ENCODE results near the gene THSD4. TPM values are rescaled to one million over a fixed set of nuclear protein-coding genes. Genes with fewer than 3 reads are reported as not detected.
A peak's percentile ranks its signal among the peaks of the same experiment; 100 is the strongest.

Gene THSD4
- total RNA-seq, 2 donors from 2014 or later, result 0.08 TPM; not detected in 1

GRCh38 chr15:71800835-71801745 lies 685.8 kb downstream of the THSD4 start:
- peak; percentile 39 for ATAC-seq (replicated peaks)
- no peak overlapping the region for H3K4me3 Mint-ChIP-seq

GRCh38 chr15:71801935-71802655 lies 686.8 kb downstream of the THSD4 start:
- no peaks in the 10 kb centered on the region for H3K36me3 Mint-ChIP-seq (ENCODE audit: low read depth)
- ATAC-seq (replicated peaks), result no peak
- H3K27ac Mint-ChIP-seq, result no peak overlapping the region

More at GRCh38 chr15:71800835-71801745, 685.8 kb downstream of the THSD4 start:
- H3K36me3 Mint-ChIP-seq (ENCODE audit: low read depth), result no peaks in the 10 kb centered on the region
- no peaks in the 10 kb centered on the region for H3K4me1 Mint-ChIP-seq
- no peaks in the 10 kb centered on the region for H3K9me3 Mint-ChIP-seq
- H3K27me3 Mint-ChIP-seq, result peaks cover 24% of the 10 kb centered on the region
- H3K27ac Mint-ChIP-seq, result no peak overlapping the region

GRCh38 chr15:71802770-71803169 lies 687.5 kb downstream of the THSD4 start:
- Mint-ChIP-seq H3K27me3 (peaks cover 24% of the 10 kb centered on the region), H3K4me3 (no peak overlapping the region), H3K4me1 (no peaks in the 10 kb centered on the region), H3K9me3 (no peaks in the 10 kb centered on the region), H3K36me3 (ENCODE audit: low read depth) (no peaks in the 10 kb centered on the region), H3K27ac (no peak overlapping the region)
- ATAC-seq (replicated peaks), result peak; percentile 60

More at GRCh38 chr15:71801935-71802655, 686.8 kb downstream of the THSD4 start:
- H3K4me3 Mint-ChIP-seq, result no peak overlapping the region
- peaks cover 24% of the 10 kb centered on the region for H3K27me3 Mint-ChIP-seq
- H3K4me1 Mint-ChIP-seq, result no peaks in the 10 kb centered on the region
- no peaks in the 10 kb centered on the region for H3K9me3 Mint-ChIP-seq

- H3K36me3 Mint-ChIP-seq (ENCODE audit: low read depth), result no peaks in the 10 kb centered on the region
- no peak overlapping the region for H3K27ac Mint-ChIP-seq
- ATAC-seq (replicated peaks), result no peak
- no peak overlapping the region for H3K4me3 Mint-ChIP-seq
- peaks cover 25% of the 10 kb centered on the region for H3K27me3 Mint-ChIP-seq
- H3K4me1 Mint-ChIP-seq, result no peaks in the 10 kb centered on the region
- no peaks in the 10 kb centered on the region for H3K9me3 Mint-ChIP-seq
These were observed 689.0 kb downstream of the THSD4 start for GRCh38 chr15:71804226-71804625.

GRCh38 chr15:71804695-71805470 lies 689.6 kb downstream of the THSD4 start:
- H3K9me3 Mint-ChIP-seq, result no peaks in the 10 kb centered on the region
- ATAC-seq (replicated peaks), result no peak
- H3K4me1 Mint-ChIP-seq, result no peaks in the 10 kb centered on the region
- no peak overlapping the region for H3K4me3 Mint-ChIP-seq
- peaks cover 24% of the 10 kb centered on the region for H3K27me3 Mint-ChIP-seq
- H3K27ac Mint-ChIP-seq, result no peak overlapping the region
- no peaks in the 10 kb centered on the region for H3K36me3 Mint-ChIP-seq (ENCODE audit: low read depth)

GRCh38 chr15:71806452-71806931 lies 691.2 kb downstream of the THSD4 start:
- Mint-ChIP-seq H3K27me3 (peaks cover 13% of the 10 kb centered on the region), H3K27ac (no peak overlapping the region), H3K9me3 (no peaks in the 10 kb centered on the region), H3K4me1 (no peaks in the 10 kb centered on the region), H3K4me3 (no peak overlapping the region), H3K36me3 (ENCODE audit: low read depth) (no peaks in the 10 kb centered on the region)
- ATAC-seq (replicated peaks), result no peak

- Mint-ChIP-seq H3K27ac (peak overlapping the region; percentile 30), H3K27me3 (peaks cover 13% of the 10 kb centered on the region)
These were observed 691.9 kb downstream of the THSD4 start for GRCh38 chr15:71807125-71807629.

GRCh38 chr15:71807691-71808091 lies 692.4 kb downstream of the THSD4 start:
- no peak for ATAC-seq (replicated peaks)
- Mint-ChIP-seq H3K4me3 (no peak overlapping the region), H3K4me1 (no peaks in the 10 kb centered on the region), H3K27me3 (peaks cover 9% of the 10 kb centered on the region), H3K9me3 (no peaks in the 10 kb centered on the region), H3K27ac (peak overlapping the region; percentile 30), H3K36me3 (ENCODE audit: low read depth) (no peaks in the 10 kb centered on the region)

More at GRCh38 chr15:71807125-71807629, 691.9 kb downstream of the THSD4 start:
- Mint-ChIP-seq H3K36me3 (ENCODE audit: low read depth) (no peaks in the 10 kb centered on the region), H3K4me1 (no peaks in the 10 kb centered on the region), H3K4me3 (no peak overlapping the region), H3K9me3 (no peaks in the 10 kb centered on the region)
- ATAC-seq (replicated peaks), result no peak

- ATAC-seq (replicated peaks), result no peak
- Mint-ChIP-seq H3K27me3 (peaks cover 5% of the 10 kb centered on the region), H3K4me3 (no peak overlapping the region), H3K36me3 (ENCODE audit: low read depth) (no peaks in the 10 kb centered on the region), H3K4me1 (no peaks in the 10 kb centered on the region), H3K9me3 (no peaks in the 10 kb centered on the region), H3K27ac (no peak overlapping the region)
These were observed 693.2 kb downstream of the THSD4 start for GRCh38 chr15:71808311-71809020.

- no peaks in the 10 kb centered on the region for H3K4me1 Mint-ChIP-seq
- no peak for ATAC-seq (replicated peaks)
- H3K27me3 Mint-ChIP-seq, result peaks cover 5% of the 10 kb centered on the region
- H3K27ac Mint-ChIP-seq, result no peak overlapping the region
- no peaks in the 10 kb centered on the region for H3K36me3 Mint-ChIP-seq (ENCODE audit: low read depth)
- no peaks in the 10 kb centered on the region for H3K9me3 Mint-ChIP-seq
- H3K4me3 Mint-ChIP-seq, result no peak overlapping the region
These were observed 694.1 kb downstream of the THSD4 start for GRCh38 chr15:71809346-71809745.

- Mint-ChIP-seq H3K27ac (no peak within 1 kb of the TSS), H3K27me3 (peaks cover 5% of the 10 kb centered on the region), H3K4me3 (no peak within 1 kb of the TSS), H3K36me3 (ENCODE audit: low read depth) (no peaks in the 10 kb centered on the region), H3K4me1 (no peaks in the 10 kb centered on the region), H3K9me3 (no peaks in the 10 kb centered on the region)
- no peak for ATAC-seq (replicated peaks)
These were observed 695.2 kb downstream of the THSD4 start, which contains the start of gene NR2E3 for GRCh38 chr15:71810256-71811035. Gene NR2E3, plus strand, starts transcription at chr15:71810554. Its CDS starts 190 bp downstream, at chr15:71810744.

- H3K36me3 Mint-ChIP-seq (ENCODE audit: low read depth), result no peaks in the 10 kb centered on the region
- no peak overlapping the region for H3K4me3 Mint-ChIP-seq
- no peak for ATAC-seq (replicated peaks)
- H3K27ac Mint-ChIP-seq, result no peak overlapping the region
- peaks cover 5% of the 10 kb centered on the region for H3K27me3 Mint-ChIP-seq
- H3K4me1 Mint-ChIP-seq, result no peaks in the 10 kb centered on the region
- H3K9me3 Mint-ChIP-seq, result no peaks in the 10 kb centered on the region
These were observed 695.9 kb downstream of the THSD4 start for GRCh38 chr15:71811036-71811736.

Data from activated T-helper 17 cell treated with anti-CD3 and anti-CD28 coated beads, Interleukin-2, amount 50 U/mL, for 72 hours (primary cell).